Activated CD4-positive, CD25-positive, alpha-beta regulatory T cell (primary cell): ENCODE measurements around the gene ARL5C.
"Not testable (repeated sequence)": the region's sequence is repeated elsewhere in the genome, so short reads cannot be mapped to it uniquely, and the experiment has no call there.

Experiments
- DNase-seq, 4 experiments: peaks; one replicate each; lab custom pipeline; 2025; lab: John Stamatoyannopoulos, UW

Gene ARL5C

DNA sequence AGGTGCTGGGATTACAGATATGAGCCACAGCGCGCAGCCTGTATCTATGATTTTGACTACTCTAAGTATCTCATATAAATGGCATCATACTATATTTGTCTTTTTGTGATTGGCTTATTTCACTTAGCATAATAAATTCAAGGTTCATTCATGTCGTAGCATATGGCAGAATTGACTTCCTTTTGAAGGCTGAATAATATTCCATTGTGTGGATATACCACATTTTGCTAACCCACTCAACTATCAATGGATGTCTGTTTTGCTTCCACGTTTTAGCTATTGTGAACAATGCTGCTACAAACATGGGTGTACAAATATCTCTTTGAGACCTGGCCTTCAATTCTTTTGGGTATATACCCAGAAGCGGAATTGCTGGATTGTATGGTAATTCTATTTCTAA lies 24.7 kb downstream of the ARL5C start:
- DNase-seq, result no peak

DNA sequence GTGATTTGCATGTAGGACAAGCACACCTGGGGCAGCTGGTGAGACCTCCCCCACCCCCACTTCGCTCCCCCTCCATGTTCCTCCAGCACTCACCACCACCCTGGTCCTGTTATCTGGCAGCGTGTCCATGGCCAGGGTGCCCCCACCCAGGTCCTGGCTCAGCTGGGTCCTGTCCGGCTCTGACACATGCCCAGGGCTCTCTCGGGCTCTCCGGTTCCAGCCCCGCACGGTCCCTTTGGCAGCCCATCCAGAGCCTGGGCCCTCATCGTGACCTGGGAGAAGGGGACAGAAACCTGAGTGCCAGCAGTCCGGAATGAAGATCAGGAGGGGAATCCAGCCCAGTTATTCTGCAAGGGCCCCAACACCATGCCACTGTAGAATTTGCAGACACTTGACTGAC lies 26.4 kb downstream of the ARL5C start:
- no peak for DNase-seq

DNA sequence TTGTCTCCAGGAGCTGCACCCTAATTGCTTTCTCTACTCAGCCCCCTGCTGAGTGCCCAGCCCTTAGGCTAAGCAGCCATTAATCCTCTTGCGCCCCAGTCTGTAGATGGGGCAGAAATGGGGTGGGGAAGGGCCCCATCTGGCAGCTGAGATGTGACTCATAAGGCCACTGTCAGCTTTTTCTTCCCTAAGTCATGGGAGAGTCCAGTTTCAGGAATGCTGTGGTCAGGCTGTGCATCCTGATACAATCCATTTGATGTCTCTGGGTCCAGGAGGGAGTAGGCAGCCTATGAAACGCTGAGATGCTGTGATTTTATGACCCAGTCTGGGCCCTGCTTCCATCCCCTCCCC lies 26.8 kb downstream of the ARL5C start:
- DNase-seq, result no peak

DNA sequence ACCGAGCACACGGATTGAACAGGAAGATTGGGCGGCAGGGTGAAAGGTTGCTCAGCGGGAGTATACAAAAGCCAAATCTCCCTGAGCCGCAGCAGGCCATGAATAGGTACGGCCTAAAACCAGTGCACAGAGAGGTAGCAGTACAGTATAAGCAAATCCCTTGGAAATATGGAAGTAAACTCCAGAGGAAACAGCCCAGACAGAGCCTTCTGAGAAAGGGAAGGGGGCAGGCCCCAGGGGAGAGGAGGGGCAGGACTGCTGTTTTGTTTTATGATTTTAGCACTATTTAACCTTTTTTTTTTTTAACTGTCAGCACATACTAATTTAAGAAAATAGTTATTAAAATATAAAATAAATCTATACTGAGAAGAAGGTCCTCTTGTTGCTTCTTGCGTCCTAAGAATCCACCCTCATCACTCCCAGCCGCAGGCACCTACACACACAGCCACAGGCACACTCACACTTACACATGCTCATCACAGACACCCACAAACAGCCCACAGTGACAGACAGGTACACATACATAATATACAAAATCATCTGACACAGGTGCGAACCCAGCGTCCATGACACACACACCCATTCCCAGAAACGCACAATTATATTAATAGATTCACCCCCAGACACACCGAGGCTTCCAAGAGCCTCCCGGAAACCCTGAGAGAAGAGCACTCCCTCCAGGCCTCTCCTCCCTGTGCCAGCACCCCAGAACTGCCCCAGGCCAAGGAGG lies 27.4 kb downstream of the ARL5C start:
- no peak for DNase-seq

DNA sequence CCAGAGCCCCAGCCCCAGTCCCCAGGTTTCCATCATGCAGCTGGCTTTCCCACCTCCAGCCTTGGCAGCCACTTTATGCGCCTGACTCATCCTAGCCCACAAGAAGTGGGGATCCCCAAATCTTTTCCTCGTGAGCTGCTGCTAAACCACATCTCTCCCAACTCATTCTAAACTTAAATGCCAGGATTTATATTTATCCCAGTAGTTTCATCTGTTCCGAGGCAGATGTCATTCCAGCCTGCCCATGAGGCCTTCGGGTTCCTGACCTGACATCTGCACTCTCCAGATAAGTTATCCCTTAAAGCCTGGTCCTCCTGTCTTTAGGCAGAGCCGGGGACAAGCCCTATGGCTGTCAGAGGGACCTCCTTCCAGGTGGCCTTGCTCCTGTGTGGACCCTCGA lies 31.1 kb downstream of the ARL5C start:
- no peak for DNase-seq

DNA sequence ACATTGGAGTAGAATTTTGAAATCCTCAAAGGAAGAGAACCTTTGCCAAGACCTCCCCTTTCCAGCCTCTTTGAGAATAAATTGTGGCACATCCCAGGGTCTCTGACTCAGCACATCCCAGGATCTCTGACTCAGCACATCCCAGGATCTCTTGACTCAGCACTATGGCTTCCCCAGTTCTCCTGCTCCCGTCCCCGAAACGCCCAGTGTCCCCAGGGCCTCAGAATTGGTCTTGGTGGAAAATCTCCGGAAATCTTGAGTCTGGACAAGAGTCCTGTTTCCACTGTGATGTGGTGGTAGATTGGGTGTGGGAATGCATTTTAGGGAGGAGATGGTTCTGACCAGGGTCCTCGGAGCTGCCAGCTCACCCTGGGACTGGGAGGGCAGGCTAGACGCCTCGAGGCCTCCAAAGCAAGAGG lies 33.8 kb downstream of the ARL5C start:
- DNase-seq, result no peak

DNA sequence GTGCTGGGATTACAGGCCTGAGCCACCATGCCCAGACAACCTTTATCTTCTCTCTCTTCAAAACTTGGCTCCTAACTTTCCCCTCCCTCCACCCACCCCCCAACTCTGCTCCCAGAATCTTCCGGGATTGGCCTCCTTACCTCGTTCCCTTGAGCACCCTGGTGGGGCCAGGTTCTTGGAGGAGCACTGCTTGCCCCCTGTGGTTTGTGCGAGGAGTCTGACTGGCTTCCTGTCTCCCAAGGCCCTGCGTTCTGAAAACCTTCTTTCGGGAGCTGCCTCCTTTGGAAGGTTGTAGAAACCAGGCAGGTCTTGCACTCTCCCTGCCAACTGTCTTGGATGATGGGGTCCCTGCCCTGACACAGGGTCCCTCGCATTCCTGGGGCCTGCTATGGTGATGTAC lies 34.3 kb downstream of the ARL5C start:
- DNase-seq, result no peak

DNA sequence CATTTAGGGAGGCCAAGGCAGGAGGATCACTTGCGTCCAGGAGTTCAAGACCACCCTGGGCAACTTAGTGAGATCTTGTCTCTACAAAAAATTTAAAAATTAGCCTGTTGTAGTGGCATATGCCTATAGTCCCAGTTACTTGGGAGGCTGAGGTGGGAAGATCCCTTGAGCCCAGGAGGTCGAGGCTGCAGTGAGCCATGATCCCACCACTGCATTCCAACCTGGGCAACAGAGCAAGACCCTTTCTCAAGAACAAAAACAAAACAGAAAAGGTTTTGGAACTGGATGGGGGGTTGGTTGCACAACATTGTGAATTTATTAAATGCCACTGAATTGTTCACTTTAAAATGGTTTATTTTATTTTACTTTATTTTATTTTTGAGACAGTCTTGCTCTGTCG lies 35.8 kb downstream of the ARL5C start:
- no peak for DNase-seq

DNA sequence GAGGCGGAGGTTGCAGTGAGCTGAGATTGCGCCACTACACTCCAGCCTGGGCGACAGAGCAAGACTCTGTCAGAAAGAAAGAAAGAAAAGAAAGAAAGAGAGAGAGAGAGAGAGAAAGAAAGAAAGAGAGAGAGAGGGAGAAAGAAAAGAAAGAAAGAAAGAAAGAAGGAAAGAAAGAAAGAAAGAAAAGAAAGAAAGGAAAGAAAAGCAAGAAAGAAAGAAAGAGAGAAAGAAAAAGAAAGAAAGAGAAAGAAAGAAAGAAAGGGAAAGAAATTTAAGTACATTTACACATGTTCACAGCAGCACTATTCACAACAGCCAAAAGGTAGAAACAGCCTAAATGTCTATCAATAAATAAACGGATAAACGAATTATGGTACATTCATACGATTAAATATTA lies 36.4 kb downstream of the ARL5C start:
- not testable (repeated sequence) for DNase-seq

DNA sequence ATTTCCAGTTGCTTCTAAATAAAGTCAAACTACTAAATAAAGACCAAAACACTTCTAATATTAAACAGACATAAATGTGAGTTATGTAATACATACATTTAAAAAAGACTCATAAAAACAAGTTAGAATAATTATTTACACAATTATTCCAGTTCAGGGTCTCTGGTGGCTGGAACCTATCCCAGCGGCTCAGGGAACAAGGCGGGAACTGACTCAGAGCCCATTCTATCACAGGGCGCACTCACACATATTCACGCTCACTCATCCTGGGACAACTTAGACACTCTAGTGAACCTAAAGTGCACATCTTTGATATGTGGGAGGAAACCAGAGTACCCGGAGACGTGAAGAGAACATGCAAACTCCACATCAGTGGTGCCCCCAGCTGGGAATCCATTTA lies 39.5 kb downstream of the ARL5C start:
- no peak for DNase-seq

DNA sequence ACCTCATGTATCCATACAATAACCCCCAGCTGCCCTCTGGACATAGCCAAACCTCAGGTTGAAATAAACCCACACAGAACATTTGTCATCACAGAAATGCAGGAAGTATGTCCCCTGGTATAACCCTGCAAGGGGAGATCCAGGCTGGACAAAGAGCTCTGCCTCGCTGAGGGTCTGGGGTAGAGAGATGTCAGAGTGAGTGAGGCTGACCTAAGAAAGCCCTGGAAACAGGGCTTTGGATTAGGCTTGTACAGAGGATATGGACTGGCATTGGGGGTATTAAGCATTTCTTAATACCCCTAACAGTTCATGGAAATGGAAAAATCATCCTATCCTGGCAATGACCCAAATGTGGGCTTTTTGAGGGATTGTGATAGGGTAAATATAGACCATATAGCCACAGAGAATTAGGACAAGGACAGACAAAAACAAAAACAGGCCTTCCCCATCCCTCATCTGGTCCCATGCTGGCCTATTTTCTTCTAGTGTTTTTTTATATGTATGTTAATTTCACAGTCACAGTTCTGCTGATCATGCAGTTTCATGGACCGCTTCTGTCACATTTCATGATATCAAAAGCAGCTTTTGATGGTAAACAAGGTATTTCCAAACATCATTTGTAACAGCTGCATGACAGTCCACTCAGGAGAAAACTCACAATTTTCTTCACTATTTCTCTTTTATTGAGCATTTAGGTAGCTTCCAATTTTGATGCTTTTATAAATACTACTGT lies 40.7 kb downstream of the ARL5C start:
- DNase-seq, result no peak

DNA sequence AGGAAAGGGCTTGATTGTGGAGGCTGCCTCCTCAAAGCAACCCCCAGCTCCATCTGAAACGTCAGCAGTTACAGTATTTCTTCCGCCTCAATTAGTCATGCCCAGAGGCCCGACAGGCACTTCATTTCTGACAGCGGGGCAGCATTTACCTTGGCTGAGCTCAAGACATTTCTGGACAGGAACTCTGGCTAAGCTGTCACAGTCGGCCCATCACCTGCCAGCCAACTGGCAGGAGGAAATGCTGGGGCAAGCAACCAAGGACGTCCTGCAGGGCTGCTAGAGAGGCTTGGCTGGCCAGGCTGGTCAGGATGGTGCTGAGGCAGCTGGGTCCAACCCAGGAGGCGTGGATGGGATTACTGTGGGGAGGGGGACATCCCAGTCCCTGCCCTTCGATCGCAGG lies 42.3 kb downstream of the ARL5C start:
- DNase-seq, result no peak

DNA sequence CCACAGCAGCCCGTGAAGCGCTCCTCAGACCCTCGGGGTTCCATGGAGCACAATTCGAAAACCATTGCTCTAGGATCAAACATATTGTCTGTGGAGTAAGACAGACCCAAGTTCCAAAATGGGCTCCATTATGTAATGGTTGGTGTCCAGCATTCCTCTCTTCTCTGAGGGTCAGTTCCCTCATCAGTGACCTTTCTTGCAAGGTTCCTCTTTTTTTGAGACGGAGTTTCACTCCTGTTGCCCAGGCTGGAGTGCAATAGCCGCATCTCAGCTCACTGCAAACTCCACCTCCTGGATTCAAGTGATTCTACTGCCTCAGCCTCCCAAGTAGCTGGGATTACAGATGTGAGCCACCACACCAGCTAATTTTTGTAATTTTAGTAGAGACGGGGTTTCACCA lies 43.0 kb downstream of the ARL5C start:
- no peak for DNase-seq

DNA sequence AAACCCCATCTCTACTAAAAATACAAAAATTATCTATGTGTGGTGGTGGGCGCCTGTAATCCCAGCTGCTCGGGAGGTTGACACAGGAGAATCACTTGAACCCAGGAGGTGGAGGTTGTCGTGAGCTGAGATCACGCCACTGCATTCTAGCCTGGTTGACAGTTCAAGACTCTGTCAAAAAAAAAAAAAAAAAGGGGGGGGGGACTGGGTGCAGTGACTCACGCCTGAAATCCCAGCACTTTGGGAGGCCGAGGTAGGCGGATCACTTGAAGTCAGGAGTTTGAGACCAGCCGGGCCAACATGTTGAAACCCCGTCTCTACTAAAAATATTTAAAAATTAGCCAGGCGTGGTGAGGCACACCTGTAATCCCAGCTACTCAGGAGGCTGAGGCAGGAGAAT lies 44.0 kb downstream of the ARL5C start:
- DNase-seq, result not testable (repeated sequence)

DNA sequence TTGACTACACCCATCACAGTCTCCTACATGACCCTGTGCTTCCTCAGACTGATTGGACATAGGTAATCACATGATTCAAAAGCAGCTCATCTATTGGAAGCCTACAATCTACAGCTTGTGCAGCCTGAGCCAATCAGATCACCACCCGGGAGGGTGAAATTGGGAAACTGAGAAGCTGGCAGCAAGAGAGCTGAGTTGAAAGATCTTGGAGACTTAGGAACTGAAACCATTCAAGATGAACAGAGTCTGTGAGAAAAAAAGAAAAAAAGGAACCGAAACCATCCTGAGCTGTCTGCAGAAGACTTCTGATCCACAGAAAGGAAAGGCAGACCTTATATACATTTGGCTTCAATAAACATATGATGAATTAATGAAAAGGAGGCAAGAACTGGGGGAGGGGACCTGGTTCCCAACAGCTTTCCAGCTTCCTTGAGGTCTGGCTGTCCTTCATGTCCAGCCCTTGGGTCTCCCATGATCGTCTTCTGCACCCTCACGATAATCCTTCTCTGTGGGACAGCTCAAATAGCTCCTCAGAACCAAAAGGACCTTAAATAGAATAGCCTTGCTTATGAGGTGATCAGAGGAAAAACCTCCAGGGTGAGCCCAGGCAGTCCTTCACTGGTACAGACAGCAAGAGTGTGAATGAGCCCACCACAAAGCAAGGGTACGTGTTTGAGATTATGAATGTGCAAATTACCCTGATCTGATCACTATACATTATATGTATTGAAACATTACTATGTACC lies 47.1 kb downstream of the ARL5C start:
- DNase-seq, result no peak

DNA sequence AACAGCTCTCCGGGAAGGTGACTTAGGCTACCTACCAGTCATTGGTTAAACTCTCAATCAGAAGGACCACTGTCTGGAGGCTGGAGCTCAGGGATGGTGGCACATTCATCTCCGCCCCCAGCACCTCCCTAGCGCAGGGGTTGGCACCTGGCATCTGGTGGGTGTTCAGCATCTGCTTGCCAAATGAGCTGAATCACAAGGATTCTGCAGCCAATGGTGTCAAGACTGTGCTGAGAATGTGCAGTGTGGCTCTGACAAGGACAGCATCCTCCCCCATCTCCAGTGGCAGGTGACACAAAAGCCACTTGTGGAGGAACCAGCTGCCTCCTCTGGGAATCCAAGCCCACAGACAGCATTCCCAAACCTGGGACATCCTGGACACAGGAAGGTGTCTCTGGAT lies 49.7 kb downstream of the ARL5C start:
- DNase-seq, result no peak

DNA sequence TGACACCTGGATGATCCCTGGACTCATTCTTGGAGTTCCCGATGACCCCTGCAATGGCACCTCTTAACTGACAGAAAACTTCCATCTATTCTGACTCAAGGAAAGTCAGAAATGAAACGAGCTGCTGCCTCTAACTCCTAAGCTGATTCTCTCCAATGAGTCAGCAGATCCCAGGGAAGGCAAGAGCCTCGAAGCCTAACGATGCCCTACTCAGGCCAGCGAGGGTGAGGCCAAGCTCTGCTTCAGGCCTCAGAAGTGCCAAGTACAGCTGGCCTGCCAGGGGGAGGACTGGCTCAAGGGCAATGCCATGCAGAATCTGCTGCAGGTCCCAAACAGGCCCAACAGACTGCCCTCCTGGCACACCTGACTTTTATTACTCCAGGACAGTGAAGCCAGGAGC lies 50.8 kb downstream of the ARL5C start:
- DNase-seq, result no peak

DNA sequence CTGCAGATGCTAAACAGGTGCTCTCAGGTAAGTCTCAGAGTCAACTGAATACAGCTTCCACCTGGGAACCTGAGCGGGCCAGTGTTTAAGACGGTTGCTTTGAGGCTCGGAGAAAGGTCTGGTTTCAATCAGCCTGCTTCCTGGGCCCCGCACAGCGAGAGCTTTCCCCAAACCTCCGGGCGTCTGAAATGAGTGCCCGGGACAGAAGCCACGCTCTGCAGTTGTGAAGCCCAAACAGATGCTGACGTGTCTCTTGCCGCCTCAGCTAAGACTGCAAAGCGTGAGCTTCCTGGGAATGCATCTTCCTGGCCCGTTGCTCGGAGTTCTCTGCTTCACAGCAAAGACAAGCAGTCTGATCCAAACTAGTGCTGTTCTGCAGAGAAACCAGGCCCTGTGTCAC lies 51.2 kb downstream of the ARL5C start:
- no peak for DNase-seq

DNA sequence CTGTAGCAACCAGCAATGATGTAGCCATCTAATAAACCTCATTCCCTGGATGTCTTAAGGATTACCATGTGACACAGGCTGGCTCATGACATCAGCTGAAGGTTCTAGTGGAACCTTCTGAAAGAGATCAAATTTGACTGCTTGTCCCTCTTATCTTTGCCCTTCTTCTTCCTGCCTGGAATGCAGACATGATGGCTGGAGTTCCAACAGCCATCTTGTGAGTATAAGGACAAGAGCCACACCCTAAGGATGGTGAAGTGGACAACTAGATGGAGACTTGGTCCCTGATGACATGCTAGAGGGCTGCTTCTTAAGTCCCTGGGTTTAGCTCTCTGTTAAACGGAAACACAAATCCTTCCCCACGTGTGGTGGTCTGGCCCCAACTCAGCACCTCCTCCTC lies 52.1 kb downstream of the ARL5C start:
- DNase-seq, result no peak

DNA sequence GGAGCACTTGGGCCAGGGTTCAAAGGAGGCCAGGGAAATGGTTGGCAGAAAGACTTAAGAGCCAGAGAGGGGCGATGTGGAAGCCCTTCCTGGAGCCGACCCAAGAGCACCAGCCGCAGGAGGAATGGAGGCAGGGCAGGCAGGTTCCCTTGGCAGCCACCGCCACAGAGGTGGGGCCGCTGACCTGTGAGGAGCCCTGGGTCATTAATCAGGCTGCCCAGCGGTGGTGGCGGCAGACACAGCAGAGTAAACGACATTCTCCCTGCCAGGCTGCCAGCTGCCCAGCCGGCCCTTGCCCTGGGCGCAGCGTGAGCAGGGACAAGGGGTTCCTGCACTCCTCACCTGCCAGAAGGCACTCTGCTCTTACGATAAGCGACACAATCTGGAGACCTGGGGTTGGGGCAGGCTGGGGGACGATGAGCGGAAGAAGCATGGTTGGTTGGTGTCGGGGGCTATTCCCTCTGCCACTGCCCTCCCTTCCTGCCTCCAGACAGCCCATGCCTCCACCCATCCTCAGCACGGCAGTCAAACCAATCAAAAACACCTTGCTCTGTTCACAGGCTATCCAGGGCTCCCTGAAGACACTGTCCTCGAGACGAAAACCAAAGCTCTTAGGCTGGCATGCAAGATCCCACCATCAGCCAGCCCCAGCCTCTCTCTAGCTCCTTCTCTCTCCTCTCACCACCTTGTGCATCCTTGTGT lies 55.4 kb downstream of the ARL5C start:
- no peak for DNase-seq

DNA sequence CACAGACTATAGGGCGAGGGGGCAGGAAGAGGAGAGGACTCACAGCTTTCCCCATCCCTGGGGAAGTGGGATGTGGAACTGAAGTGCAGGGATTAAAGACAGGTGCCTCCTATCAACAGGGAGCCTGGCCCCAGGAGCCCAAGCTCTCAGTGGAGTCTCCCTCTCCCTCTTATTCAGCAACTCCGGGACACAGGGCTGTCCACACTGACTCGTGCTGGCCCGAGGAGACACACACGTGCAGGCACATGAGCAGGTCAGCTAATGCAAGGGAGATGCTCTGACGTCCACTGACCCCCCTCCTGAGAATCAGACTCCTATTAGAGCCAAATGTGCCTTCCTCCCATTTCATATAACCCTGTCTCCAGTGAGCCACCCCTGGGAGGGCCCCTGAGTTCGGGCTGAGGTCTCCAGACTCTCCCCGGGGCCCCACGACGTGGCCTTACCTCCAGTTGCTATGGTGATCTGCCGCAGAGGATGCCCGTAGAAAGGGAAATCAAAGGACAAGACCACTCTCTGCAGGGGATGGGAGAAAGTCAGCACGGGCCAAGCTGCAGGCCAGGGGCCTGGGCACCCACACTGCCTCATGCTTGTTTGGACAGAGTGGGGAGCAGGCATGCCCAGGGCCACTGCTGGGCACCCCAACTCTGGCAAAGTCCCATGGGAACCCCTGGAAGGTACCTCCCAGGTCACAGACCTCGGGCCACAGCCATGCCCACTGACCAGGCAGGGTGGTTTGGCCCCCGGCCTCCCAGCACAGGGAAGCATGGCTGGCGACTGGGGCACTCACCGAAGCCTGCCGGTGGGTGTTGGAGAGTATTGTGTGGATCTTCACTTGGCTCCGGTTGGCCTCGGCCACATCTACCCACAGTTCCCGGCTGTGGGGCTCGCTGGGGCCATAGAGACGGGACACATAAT lies 57.2 kb downstream of the ARL5C start:
- DNase-seq, result no peak

DNA sequence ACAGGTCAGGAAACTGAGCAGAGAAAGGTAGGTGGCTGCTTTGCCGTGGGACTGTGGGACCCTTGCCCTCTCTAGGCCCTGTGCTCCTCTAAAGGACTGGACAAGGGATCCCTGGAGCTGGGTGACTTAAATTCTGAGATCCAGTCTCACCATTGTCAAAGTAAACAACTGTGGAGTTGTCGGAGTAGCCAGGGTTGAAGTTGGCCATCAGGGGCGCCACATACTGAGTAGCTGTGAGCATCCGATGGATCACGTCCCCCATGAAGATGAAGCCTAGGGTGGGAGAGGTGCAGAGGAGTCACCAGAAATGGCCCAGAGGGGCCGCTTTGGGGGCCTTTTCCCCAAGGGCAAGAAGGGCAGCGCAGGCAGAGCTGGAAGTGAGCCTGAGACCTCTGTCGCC lies 58.0 kb downstream of the ARL5C start:
- DNase-seq, result no peak
